HCT116 (cell line): Measurements from ENCODE around the gene RASGEF1B.

ENCODE experiments used
- CTCF ChIP-seq, 3 experiments: fragments of 200-600 bp in 1 of 3; sonication (generic) in 1 of 3; IDR thresholded peaks in 2 of 3; conservative IDR thresholded peaks in 1 of 3; 2 replicates each; pipeline ENCODE4 v1.5.1; 2012 to 2017; ENCODE audit warnings: low read depth in 2 of 3, low read length in 2 of 3, antibody characterized with exemption in 1 of 3, borderline replicate concordance in 1 of 3, control low read depth in 1 of 3, mild to moderate bottlenecking in 1 of 3, mixed read lengths in 1 of 3, mixed run types in 1 of 3, moderate library complexity in 1 of 3; ENCODE audit not compliant: insufficient read depth in 1 of 3
- EZH2phosphoT487 ChIP-seq: fragments of 200-600 bp; IDR thresholded peaks from 2 replicates; pipeline ENCODE4 v1.6.1; 2018; ENCODE audit warnings: antibody characterized with exemption, borderline replicate concordance
- POLR2AphosphoS5 ChIP-seq: IDR thresholded peaks from 2 replicates; pipeline ENCODE4 v1.6.1; 2011; ENCODE audit warnings: mild to moderate bottlenecking, low read depth, low read length, moderate library complexity
- SIN3A ChIP-seq: IDR thresholded peaks from 2 replicates; pipeline ENCODE4 v1.6.1; 2012; ENCODE audit warnings: low read depth

DNA sequence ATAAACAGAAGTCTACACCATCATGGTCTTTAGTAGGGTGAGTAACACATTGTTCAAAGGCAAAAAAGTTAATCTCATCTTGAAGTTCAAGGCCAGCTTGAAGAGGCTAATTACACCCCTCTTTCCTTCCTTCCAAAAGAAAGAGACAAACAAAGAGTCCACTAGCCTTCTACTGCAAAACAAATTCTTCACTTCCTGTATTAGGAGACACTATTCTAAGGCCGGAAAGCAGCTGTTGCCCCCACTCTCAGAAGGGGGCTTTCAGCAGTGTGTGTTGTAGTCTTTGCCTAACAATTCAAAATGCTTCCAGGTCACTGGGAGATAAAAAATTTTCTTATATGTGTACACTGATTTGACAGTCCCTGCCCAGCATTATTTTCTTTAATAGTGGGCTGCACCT, 25.1 kb downstream of the RASGEF1B start:
- TF ChIP-seq EZH2phosphoT487 = no peak
- no peak for TF ChIP-seq POLR2AphosphoS5
- TF ChIP-seq CTCF (IDR thresholded peaks at IDR 0.05 in 2 of 3, conservative IDR thresholded peaks at IDR 0.05 in 1 of 3; ENCODE audit: borderline replicate concordance in 1 of 3, insufficient read depth in 1 of 3, low read depth in 2 of 3, low read length in 2 of 3) = no peak
- TF ChIP-seq SIN3A = no peak
